Fibroblast of pulmonary artery (primary cell): Measurements from ENCODE around the gene CRB3.

Experiments
- DNase-seq: peaks from one replicate; pipeline ENCODE4 v3.0.0-alpha.2; 2010; ENCODE audit warnings: low read depth
- H3K4me3 ChIP-seq: replicated peaks from 2 replicates; pipeline ENCODE4 v1.5.1; 2011; ENCODE audit warnings: low read depth, mild to moderate bottlenecking, control low read depth, low read length, moderate library complexity
- TF ChIP-seq, protein P1 (sequence below): IDR thresholded peaks from 2 replicates; pipeline ENCODE4 v1.5.1; 2011; ENCODE audit warnings: mild to moderate bottlenecking, control low read depth, low read length, inconsistent platforms; ENCODE audit errors: missing control alignments

The CRB3 gene

DNA sequence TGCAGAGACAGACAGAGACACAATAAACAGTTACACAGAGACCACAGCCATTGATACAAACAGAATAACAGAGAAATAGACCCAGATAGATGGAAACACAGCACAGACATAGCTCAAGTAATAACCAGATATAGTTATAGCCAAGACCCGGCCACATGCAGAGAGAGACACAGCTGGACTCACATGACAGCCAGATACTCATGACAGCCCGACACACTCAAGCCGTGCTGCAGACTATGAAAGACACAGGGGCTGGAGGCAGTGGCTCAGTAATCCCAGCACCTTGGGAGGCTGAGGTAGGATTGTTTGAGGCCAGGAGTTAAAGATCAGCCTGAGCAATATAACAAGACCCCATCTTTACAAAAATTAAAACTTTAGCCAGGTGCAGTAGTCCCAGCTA, 19.2 kb downstream of the CRB3 start:
- no peak overlapping the region for H3K4me3 ChIP-seq
- TF ChIP-seq, protein P1, sequence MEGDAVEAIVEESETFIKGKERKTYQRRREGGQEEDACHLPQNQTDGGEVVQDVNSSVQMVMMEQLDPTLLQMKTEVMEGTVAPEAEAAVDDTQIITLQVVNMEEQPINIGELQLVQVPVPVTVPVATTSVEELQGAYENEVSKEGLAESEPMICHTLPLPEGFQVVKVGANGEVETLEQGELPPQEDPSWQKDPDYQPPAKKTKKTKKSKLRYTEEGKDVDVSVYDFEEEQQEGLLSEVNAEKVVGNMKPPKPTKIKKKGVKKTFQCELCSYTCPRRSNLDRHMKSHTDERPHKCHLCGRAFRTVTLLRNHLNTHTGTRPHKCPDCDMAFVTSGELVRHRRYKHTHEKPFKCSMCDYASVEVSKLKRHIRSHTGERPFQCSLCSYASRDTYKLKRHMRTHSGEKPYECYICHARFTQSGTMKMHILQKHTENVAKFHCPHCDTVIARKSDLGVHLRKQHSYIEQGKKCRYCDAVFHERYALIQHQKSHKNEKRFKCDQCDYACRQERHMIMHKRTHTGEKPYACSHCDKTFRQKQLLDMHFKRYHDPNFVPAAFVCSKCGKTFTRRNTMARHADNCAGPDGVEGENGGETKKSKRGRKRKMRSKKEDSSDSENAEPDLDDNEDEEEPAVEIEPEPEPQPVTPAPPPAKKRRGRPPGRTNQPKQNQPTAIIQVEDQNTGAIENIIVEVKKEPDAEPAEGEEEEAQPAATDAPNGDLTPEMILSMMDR, result no peak
- no peak for DNase-seq

DNA sequence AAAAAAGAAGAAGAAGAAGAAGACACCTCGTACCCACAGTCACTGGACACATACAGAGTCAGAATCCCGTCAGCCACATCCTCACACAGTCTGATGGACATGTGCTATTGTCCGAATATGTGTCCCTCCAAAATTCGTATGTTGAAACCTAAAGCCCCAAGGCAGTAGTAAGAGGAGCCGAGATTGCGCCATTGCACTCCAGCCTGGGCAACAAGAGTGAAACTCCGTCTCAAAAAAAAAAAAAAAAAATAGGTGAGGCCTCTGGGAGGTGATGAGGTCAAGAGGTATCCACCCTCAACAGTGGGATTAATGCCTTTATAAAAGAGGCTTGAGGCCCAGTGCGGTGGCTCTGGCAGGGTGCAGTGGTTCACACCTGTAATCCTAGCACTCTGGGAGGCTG, 20.2 kb downstream of the CRB3 start:
- H3K4me3 ChIP-seq, result no peak overlapping the region
- TF ChIP-seq, protein P1, result no peak
- no peak for DNase-seq

DNA sequence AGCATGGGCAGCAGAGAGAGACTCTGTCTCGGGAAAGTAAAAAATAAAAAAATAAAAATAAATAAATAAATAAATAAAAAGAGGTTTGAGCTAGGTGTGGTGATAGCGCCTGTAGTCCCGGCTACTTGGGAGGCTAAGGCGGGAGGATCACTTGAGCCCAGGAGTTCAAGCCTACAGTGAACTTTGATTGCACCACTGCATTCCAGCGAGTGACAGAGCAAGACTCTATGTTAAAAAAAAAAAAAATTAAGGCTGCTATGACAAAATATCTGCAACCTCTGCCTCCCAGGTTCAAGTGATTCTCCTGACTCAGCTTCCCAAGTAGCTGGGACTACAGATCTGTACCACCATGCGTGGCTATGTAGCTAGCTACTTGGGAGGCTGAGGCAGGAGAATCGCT, 20.8 kb downstream of the CRB3 start:
- DNase-seq, result no peak
- TF ChIP-seq, protein P1, result no peak
- H3K4me3 ChIP-seq, result no peak overlapping the region

DNA sequence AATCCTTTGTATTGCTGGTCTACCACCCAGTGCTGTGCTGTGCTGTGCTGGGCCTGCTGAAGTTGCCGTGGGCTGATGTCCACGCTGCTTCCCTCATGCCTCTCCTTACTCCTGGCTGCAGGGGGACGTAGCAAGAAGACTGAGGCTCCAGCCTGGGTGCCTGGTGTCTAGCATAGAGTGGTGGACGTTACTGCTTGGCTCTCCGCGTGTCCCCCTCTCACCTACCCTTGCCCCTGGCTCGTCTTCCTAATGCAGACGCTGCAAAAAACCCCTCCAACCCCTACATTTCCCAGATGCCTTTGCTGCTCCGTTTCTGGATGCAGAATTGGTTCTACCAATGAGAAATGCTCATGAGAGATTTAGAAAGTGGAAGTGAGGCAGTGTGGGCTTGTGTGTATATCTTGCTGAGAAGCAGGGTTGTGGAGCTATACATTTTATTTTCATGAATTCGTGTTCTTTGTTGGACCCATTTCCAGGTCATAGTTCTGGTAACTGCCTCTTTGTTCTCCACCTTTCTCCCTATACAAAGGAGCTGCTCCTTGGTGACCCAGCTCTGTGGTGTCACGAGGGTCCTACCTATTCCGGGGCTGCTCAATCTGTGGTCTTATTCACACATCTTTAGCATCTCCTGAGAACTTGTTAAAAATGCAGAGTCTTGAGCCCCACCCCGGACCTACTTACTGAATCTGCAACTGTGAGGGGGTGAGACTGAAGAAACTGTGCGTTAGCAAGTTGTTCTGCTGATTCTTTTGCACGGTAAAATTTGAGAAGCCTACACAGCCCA, 25.4 kb downstream of the CRB3 start:
- TF ChIP-seq, protein P1, result no peak
- H3K4me3 ChIP-seq, result no peak overlapping the region
- DNase-seq, result no peak

DNA sequence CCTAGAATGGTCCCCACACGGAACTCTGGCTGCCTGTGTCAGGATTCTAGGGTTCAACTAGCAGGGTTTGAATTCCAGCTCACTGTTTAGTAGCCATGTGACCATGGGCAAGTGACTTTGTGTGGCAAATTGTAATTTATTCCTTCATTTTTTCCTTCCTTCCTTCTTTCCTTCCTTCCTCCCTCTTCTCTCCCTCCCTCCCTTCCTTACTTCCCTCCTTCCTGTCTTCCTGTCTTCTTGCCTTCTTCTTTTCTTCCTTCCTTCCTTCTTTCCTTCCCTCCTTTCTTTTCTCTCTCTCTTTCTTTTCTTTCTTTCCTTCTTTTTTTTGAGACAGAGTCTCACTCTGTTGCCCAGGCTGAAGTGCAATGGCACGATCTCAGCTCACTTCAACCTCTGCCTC, 26.1 kb downstream of the CRB3 start:
- DNase-seq, result no peak
- TF ChIP-seq, protein P1, result no peak
- no peak overlapping the region for H3K4me3 ChIP-seq

DNA sequence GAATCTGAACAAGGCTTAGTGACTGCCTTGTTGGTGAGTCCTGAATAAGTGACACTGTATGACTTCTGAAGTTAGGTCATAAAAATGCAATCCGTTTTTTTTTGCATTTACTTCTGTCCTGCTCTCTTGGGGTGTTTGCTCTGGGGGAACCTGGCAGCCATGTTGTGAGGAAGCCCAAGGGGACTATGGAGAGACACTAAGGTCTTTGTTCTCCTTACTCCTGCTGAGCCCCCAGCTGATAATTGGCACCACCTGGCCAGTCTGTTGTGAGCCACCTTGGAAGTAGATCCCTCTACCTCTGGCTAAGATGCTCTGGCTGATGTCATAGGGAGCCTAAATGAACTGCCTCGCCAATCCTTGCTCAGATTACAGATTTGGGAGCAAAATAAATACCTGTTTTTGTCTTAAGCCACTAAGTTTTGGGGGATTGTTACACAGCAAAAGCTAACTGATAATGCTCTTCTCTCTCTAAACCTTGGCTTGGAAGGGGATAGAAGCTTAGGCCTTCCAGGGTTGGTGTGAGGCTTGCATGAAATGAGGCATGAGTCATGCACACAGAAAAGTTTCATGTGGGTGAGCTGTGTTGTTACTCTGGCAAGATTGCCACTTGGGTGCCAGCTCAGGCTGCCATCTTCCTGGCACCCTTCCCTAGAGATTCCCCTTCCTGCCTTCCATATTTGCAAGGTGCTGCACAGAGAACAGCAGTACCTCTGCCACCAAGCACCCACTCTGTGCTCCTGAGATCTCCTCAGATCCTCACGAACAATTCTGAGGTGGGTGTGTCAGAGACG, 27.9 kb downstream of the CRB3 start:
- TF ChIP-seq, protein P1, result no peak
- no peak overlapping the region for H3K4me3 ChIP-seq
- DNase-seq, result no peak
